IMR-90 (cell line): ENCODE measurements around the gene OR10A3. TPM values are rescaled to one million over a fixed set of nuclear protein-coding genes. Genes with fewer than 3 reads are reported as not detected.

Experiments used
- ATAC-seq: fragments of 200-7000 bp; cut with Tn5 transposase; 2 replicates; pipeline ENCODE4 v1.9.1; 2020; ENCODE audit warnings: low read depth, mild to moderate bottlenecking, moderate library complexity
- BruUV-seq: library from RNA; stranded (reverse); fragments of 400-500 nt; replicated peaks from 2 replicates; lab custom pipeline; 2021; lab: Mats Ljungman, UMichigan
- CTCF ChIA-PET: fragments of 300-600 bp; formaldehyde crosslinking; extraction: SDS; loops from one replicate; lab custom pipeline; 2021; ENCODE audit warnings: antibody characterized with exemption; lab: Yijun Ruan, JAX
- POLR2A ChIA-PET: fragments of 300-600 bp; sonication (Branson Sonifier 250); formaldehyde crosslinking; loops from one replicate; lab custom pipeline; 2022; ENCODE audit warnings: antibody characterized with exemption; ENCODE audit not compliant: unreplicated experiment; lab: Charles Lee
- DNase-seq: peaks from one replicate; pipeline ENCODE4 v3.0.0; 2013
- H2AFZ ChIP-seq: replicated peaks from 2 replicates; pipeline ENCODE3; 2013; ENCODE audit warnings: low read length, mild to moderate bottlenecking; ENCODE audit not compliant: poor library complexity
- H2AK5ac ChIP-seq: 2 replicates; pipeline ENCODE4 v1.6.1; 2013; ENCODE audit warnings: low read depth, low read length, inconsistent platforms
- H2AK9ac ChIP-seq: replicated peaks from 2 replicates; pipeline ENCODE3; 2013; ENCODE audit warnings: mild to moderate bottlenecking, low read depth, low read length, moderate library complexity; ENCODE audit not compliant: poor library complexity
- H2BK120ac ChIP-seq: 2 replicates; pipeline ENCODE4 v1.6.1; 2013; ENCODE audit warnings: low read depth, low read length, inconsistent platforms
- H2BK15ac ChIP-seq: 3 replicates; pipeline ENCODE4 v1.6.1; 2013; ENCODE audit warnings: low read depth, low read length, inconsistent platforms
- H2BK20ac ChIP-seq: 2 replicates; pipeline ENCODE4 v1.6.1; 2013; ENCODE audit warnings: low read depth, mild to moderate bottlenecking, inconsistent platforms, low read length, moderate library complexity
- H2BK5ac ChIP-seq: 2 replicates; pipeline ENCODE4 v1.6.1; 2013; ENCODE audit warnings: mild to moderate bottlenecking, low read depth, low read length, inconsistent platforms; ENCODE audit not compliant: poor library complexity, severe bottlenecking
- H3K14ac ChIP-seq: replicated peaks from 2 replicates; pipeline ENCODE4 v1.6.1; 2013; ENCODE audit warnings: low read depth, low read length, inconsistent platforms
- H3K18ac ChIP-seq: 2 replicates; pipeline ENCODE4 v1.6.1; 2013; ENCODE audit warnings: low read depth, low read length, control low read depth
- H3K23ac ChIP-seq: 2 replicates; pipeline ENCODE4 v1.6.1; 2013; ENCODE audit warnings: low read depth, low read length, inconsistent platforms
- H3K27ac ChIP-seq: 2 replicates; pipeline ENCODE4 v1.5.1; 2013; ENCODE audit warnings: mild to moderate bottlenecking, control low read depth, low read length; ENCODE audit not compliant: insufficient read depth
- H3K27me3 ChIP-seq: 2 replicates; pipeline ENCODE4 v1.6.1; 2013; ENCODE audit warnings: low read length; ENCODE audit not compliant: control insufficient read depth, insufficient read depth
- H3K36me3 ChIP-seq: 2 replicates; pipeline ENCODE4 v1.6.1; 2013; ENCODE audit warnings: low read length, mixed read lengths; ENCODE audit not compliant: control insufficient read depth, insufficient read depth
- H3K4ac ChIP-seq: 2 replicates; pipeline ENCODE4 v1.6.1; 2013; ENCODE audit warnings: low read depth, low read length, inconsistent platforms
- H3K4me1 ChIP-seq: 2 replicates; pipeline ENCODE4 v1.6.1; 2013; ENCODE audit warnings: low read length, mixed read lengths; ENCODE audit not compliant: control insufficient read depth, insufficient read depth
- H3K4me2 ChIP-seq: 2 replicates; pipeline ENCODE4 v1.6.1; 2013; ENCODE audit warnings: low read depth, mild to moderate bottlenecking, control low read depth, low read length, moderate library complexity
- H3K4me3 ChIP-seq: 2 replicates; pipeline ENCODE4 v1.5.1; 2013; ENCODE audit warnings: low read depth, mild to moderate bottlenecking, control low read depth, low read length, moderate library complexity; ENCODE audit not compliant: insufficient read depth
- H3K56ac ChIP-seq: 2 replicates; pipeline ENCODE4 v1.6.1; 2013; ENCODE audit warnings: low read length, inconsistent platforms; ENCODE audit not compliant: insufficient read depth; ENCODE audit errors: extremely low read depth
- H3K79me1 ChIP-seq, 2 experiments: 2 replicates each; pipeline ENCODE4 v1.6.1; 2013; ENCODE audit warnings: low read length in 2 of 2, inconsistent platforms in 1 of 2, low read depth in 1 of 2
- H3K9ac ChIP-seq: 2 replicates; pipeline ENCODE4 v1.6.1; 2013; ENCODE audit warnings: low read depth, low read length, control low read depth
- H3K9me1 ChIP-seq: 2 replicates; pipeline ENCODE4 v1.6.1; 2013; ENCODE audit warnings: low read length, inconsistent platforms; ENCODE audit not compliant: insufficient read depth
- H3K9me3 ChIP-seq: 2 replicates; pipeline ENCODE4 v1.6.1; 2013; ENCODE audit warnings: low read length; ENCODE audit not compliant: control insufficient read depth, insufficient read depth
- H4K20me1 ChIP-seq: 2 replicates; pipeline ENCODE4 v1.6.1; 2013; ENCODE audit warnings: low read length, inconsistent platforms; ENCODE audit not compliant: insufficient read depth
- H4K5ac ChIP-seq: 2 replicates; pipeline ENCODE4 v1.6.1; 2013; ENCODE audit warnings: mild to moderate bottlenecking, low read depth, low read length, control low read depth
- H4K8ac ChIP-seq, 2 experiments: 2 replicates each; pipeline ENCODE4 v1.6.1; 2013; ENCODE audit warnings: low read depth in 2 of 2, low read length in 2 of 2, control low read depth in 1 of 2, inconsistent platforms in 1 of 2
- H4K91ac ChIP-seq: 2 replicates; pipeline ENCODE4 v1.6.1; 2013; ENCODE audit warnings: low read depth, low read length, inconsistent platforms; ENCODE audit not compliant: insufficient read depth
- BHLHE40 ChIP-seq: fragments of 150-350 bp; IDR thresholded peaks from 2 replicates; pipeline ENCODE4 v1.6.1; 2016; ENCODE audit warnings: mild to moderate bottlenecking, low read depth, low read length
- CEBPB ChIP-seq: IDR thresholded peaks from 2 replicates; pipeline ENCODE4 v1.6.1; 2012; ENCODE audit warnings: low read depth, low read length, improper control_type of control experiment
- CHD1 ChIP-seq: IDR thresholded peaks from 2 replicates; pipeline ENCODE4 v1.6.1; 2012; ENCODE audit warnings: low read depth, low read length, improper control_type of control experiment
- ELK1 ChIP-seq: fragments of 150-350 bp; IDR thresholded peaks from 2 replicates; pipeline ENCODE4 v1.6.1; 2016; ENCODE audit warnings: low read depth, mild to moderate bottlenecking, low read length, moderate library complexity, borderline replicate concordance
- FOS ChIP-seq: fragments of 150-350 bp; IDR thresholded peaks from 2 replicates; pipeline ENCODE4 v1.6.1; 2016; ENCODE audit warnings: low read depth, low read length
- MAFK ChIP-seq: IDR thresholded peaks from 2 replicates; pipeline ENCODE4 v1.6.1; 2012; ENCODE audit warnings: low read depth, low read length, improper control_type of control experiment
- MAZ ChIP-seq: IDR thresholded peaks from 2 replicates; pipeline ENCODE4 v1.6.1; 2012; ENCODE audit warnings: low read depth, mild to moderate bottlenecking, low read length, improper control_type of control experiment, moderate library complexity, borderline replicate concordance
- MXI1 ChIP-seq: IDR thresholded peaks from 2 replicates; pipeline ENCODE4 v1.6.1; 2012; ENCODE audit warnings: low read depth, mild to moderate bottlenecking, low read length, moderate library complexity, borderline replicate concordance
- NFE2L2 ChIP-seq: fragments of 150-350 bp; IDR thresholded peaks from 2 replicates; pipeline ENCODE4 v1.6.1; 2016; ENCODE audit warnings: low read depth, mild to moderate bottlenecking, low read length
- POLR2A ChIP-seq: IDR thresholded peaks from 2 replicates; pipeline ENCODE4 v1.6.1; 2012; ENCODE audit warnings: mild to moderate bottlenecking, low read depth, low read length
- RAD21 ChIP-seq: IDR thresholded peaks from 2 replicates; pipeline ENCODE4 v1.6.1; 2012; ENCODE audit warnings: low read length, improper control_type of control experiment
- RCOR1 ChIP-seq: IDR thresholded peaks from 2 replicates; pipeline ENCODE4 v1.6.1; 2012; ENCODE audit warnings: mild to moderate bottlenecking, low read length, improper control_type of control experiment; ENCODE audit not compliant: insufficient replicate concordance
- RFX5 ChIP-seq: IDR thresholded peaks from 2 replicates; pipeline ENCODE4 v1.8.0; 2012; ENCODE audit warnings: low read depth, mild to moderate bottlenecking, low read length, moderate library complexity
- SMC3 ChIP-seq: fragments of 150-350 bp; IDR thresholded peaks from 2 replicates; pipeline ENCODE4 v1.6.1; 2016; ENCODE audit warnings: low read depth, mild to moderate bottlenecking, antibody characterized with exemption, low read length, moderate library complexity
- WGBS, 2 experiments: methylation state at CpG; one replicate each; pipeline versions ENCODE4 v1.1.5 to v1.1.7; 2013; ENCODE audit warnings: missing lambda C conversion rate in 2 of 2; ENCODE audit not compliant: insufficient read length in 1 of 2; ENCODE audit errors: extremely low coverage in 2 of 2; 5-methylcytosine and 5-hydroxymethylcytosine counted together
- dilution Hi-C: fragments of 300-500 bp; cut with HindIII; formaldehyde crosslinking; loops from one replicate; pipeline ENCODE4 v1.14.3; 2018; ENCODE audit warnings: low sequenced_read_pairs; ENCODE audit not compliant: unreplicated experiment
- in situ Hi-C: fragments of 300-500 bp; cut with MboI; formaldehyde crosslinking; loops from 3 replicates; pipeline ENCODE4 v1.14.3; 2019; ENCODE audit warnings: low sequenced_read_pairs, inconsistent platforms, mixed read lengths
- intact Hi-C: fragments of 100-400 bp; cut with micrococcal nuclease; formaldehyde crosslinking; loops from 2 replicates; pipeline ENCODE4 v1.10.0; 2022
- polyA plus RNA-seq, 3 experiments: library from polyadenylated mRNA; depleted of rRNA; stranded (reverse); fragments of >200 nt; gene quantifications; 2 replicates each; pipeline ENCODE4 v1.2.3, GENCODE V29; 2012; ENCODE audit warnings: low replicate concordance in 1 of 3
- total RNA-seq: library from RNA; depleted of rRNA; stranded (reverse); fragments of >200 nt; gene quantifications from 2 replicates; pipeline ENCODE4 v1.2.3, GENCODE V29; 2012
- TF ChIP-seq, protein P1 (sequence below): conservative IDR thresholded peaks from 2 replicates; pipeline ENCODE4 v1.5.1; 2012; ENCODE audit warnings: mild to moderate bottlenecking, low read depth, low read length, improper control_type of control experiment
- TF ChIP-seq, protein P2 (sequence below): fragments of 150-350 bp; IDR thresholded peaks from 2 replicates; pipeline ENCODE4 v1.6.1; 2017; ENCODE audit warnings: mild to moderate bottlenecking, antibody characterized with exemption, low read length, low read depth

The OR10A3 gene
- total and polyA plus RNA-seq, 2 of the 4 experiments (the other 2 are of a cell fraction), result 0.03 TPM; not detected in 1

- intact Hi-C loops, result no loop called here
- Histone ChIP-seq H3K4me3 (no peak overlapping the region), H3K27me3 (no peaks in the 10 kb centered on the region), H2BK5ac (no peak overlapping the region), H2AK5ac (no peak overlapping the region), H2AK9ac (no peak overlapping the region), H4K5ac (no peak overlapping the region), H3K4me1 (no peaks in the 10 kb centered on the region), H3K4ac (no peak overlapping the region), H3K23ac (no peak overlapping the region), H2BK15ac (no peak overlapping the region), H3K36me3 (no peaks in the 10 kb centered on the region), H3K4me2 (no peak overlapping the region), H3K79me1 (no peaks in the 10 kb centered on the region), H2AFZ (no peak overlapping the region), H4K20me1 (no peaks in the 10 kb centered on the region), H3K18ac (no peak overlapping the region), H3K9me3 (no peaks in the 10 kb centered on the region), H2BK20ac (no peak overlapping the region), H3K9ac (no peak overlapping the region), H4K8ac (no peak overlapping the region), H3K9me1 (no peaks in the 10 kb centered on the region), H3K14ac (no peak overlapping the region), H3K27ac (no peak overlapping the region), H3K56ac (no peak overlapping the region), H2BK120ac (no peak overlapping the region), H4K91ac (no peak overlapping the region)
- DNase-seq (no peak), ATAC-seq (no peak)
- in situ Hi-C loops, result no loop called here
- BruUV-seq, result no TSS peak
- dilution Hi-C loops, result no loop called here
- POLR2A ChIA-PET, result no interaction called here
- CTCF ChIA-PET, result no interaction called here
- TF ChIP-seq NFE2L2 (no peak), RAD21 (no peak), POLR2A (no peak), FOS (no peak), ELK1 (no peak), RCOR1 (no peak), CHD1 (no peak), CEBPB (no peak), BHLHE40 (no peak), MXI1 (no peak), MAFK (no peak), MAZ (no peak), RFX5 (no peak), SMC3 (no peak)
- TF ChIP-seq, protein P1, sequence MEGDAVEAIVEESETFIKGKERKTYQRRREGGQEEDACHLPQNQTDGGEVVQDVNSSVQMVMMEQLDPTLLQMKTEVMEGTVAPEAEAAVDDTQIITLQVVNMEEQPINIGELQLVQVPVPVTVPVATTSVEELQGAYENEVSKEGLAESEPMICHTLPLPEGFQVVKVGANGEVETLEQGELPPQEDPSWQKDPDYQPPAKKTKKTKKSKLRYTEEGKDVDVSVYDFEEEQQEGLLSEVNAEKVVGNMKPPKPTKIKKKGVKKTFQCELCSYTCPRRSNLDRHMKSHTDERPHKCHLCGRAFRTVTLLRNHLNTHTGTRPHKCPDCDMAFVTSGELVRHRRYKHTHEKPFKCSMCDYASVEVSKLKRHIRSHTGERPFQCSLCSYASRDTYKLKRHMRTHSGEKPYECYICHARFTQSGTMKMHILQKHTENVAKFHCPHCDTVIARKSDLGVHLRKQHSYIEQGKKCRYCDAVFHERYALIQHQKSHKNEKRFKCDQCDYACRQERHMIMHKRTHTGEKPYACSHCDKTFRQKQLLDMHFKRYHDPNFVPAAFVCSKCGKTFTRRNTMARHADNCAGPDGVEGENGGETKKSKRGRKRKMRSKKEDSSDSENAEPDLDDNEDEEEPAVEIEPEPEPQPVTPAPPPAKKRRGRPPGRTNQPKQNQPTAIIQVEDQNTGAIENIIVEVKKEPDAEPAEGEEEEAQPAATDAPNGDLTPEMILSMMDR, result no peak
- TF ChIP-seq, protein P2, sequence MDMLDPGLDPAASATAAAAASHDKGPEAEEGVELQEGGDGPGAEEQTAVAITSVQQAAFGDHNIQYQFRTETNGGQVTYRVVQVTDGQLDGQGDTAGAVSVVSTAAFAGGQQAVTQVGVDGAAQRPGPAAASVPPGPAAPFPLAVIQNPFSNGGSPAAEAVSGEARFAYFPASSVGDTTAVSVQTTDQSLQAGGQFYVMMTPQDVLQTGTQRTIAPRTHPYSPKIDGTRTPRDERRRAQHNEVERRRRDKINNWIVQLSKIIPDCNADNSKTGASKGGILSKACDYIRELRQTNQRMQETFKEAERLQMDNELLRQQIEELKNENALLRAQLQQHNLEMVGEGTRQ, result no peak
- no CpG with 5 or more reads among the region's 2 CpGs for WGBS, 2 experiments
These were observed 23.4 kb downstream of the OR10A3 start for GRCh38 chr11:7918141-7918540.
